Panc1 (cell line): ENCODE data around the gene MSRB3. TPM values are rescaled to one million over a fixed set of nuclear protein-coding genes. Genes with fewer than 3 reads are reported as not detected.

Source experiments
- ATAC-seq: fragments of 200-7000 bp; cut with Tn5 transposase; 2 replicates; pipeline ENCODE4 v1.9.1; 2020; ENCODE audit warnings: mild to moderate bottlenecking, moderate library complexity
- BruUV-seq: library from RNA; stranded (reverse); fragments of 400-500 nt; replicated peaks from 2 replicates; lab custom pipeline; 2021; lab: Mats Ljungman, UMichigan
- CTCF ChIA-PET: fragments of 300-600 bp; sonication (Branson Sonifier 250); formaldehyde crosslinking; loops from one replicate; lab custom pipeline; 2022; ENCODE audit warnings: antibody characterized with exemption; lab: Charles Lee
- POLR2A ChIA-PET: fragments of 300-600 bp; sonication (Branson Sonifier 250); formaldehyde crosslinking; loops from one replicate; lab custom pipeline; 2022; ENCODE audit warnings: antibody characterized with exemption; lab: Charles Lee
- DNase-seq: peaks from one replicate; pipeline ENCODE4 v3.0.0-alpha.2; 2010; ENCODE audit warnings: low read depth, low spot score
- H3K27ac ChIP-seq: 2 replicates; pipeline ENCODE4 v1.5.1; 2011; ENCODE audit warnings: mild to moderate bottlenecking, low read length, inconsistent platforms
- H3K27me3 ChIP-seq: fragments of 200-500 bp; sonication (Bioruptor generic); 2 replicates; pipeline ENCODE4 v1.6.0; 2014; ENCODE audit warnings: low read length, inconsistent platforms; ENCODE audit not compliant: control insufficient read depth, insufficient read depth
- H3K36me3 ChIP-seq: fragments of 200-500 bp; sonication (Bioruptor generic); 2 replicates; pipeline ENCODE4 v1.5.1; 2014; ENCODE audit warnings: inconsistent platforms, mild to moderate bottlenecking, low read length, moderate library complexity; ENCODE audit not compliant: control insufficient read depth, insufficient read depth
- H3K4me1 ChIP-seq: 2 replicates; pipeline ENCODE4 v1.5.1; 2011; ENCODE audit warnings: inconsistent platforms, mild to moderate bottlenecking, low read length, moderate library complexity; ENCODE audit not compliant: control insufficient read depth, insufficient read depth
- H3K4me3 ChIP-seq, 2 experiments: 2 replicates each; pipeline ENCODE4 v1.5.1; 2011 to 2012; ENCODE audit warnings: low read depth in 2 of 2, low read length in 2 of 2, mild to moderate bottlenecking in 2 of 2, inconsistent platforms in 1 of 2, moderate library complexity in 1 of 2
- H3K9me3 ChIP-seq: fragments of 200-500 bp; sonication (Bioruptor generic); 2 replicates; pipeline ENCODE4 v1.5.1; 2014; ENCODE audit warnings: low read depth, mild to moderate bottlenecking, inconsistent platforms, low read length, moderate library complexity; ENCODE audit not compliant: control insufficient read depth, insufficient read depth
- POLR2AphosphoS5 ChIP-seq: IDR thresholded peaks from 2 replicates; pipeline ENCODE4 v1.6.1; 2012; ENCODE audit warnings: mild to moderate bottlenecking, low read depth, low read length, moderate library complexity
- SIN3A ChIP-seq: IDR thresholded peaks from 2 replicates; pipeline ENCODE4 v1.6.1; 2012; ENCODE audit warnings: low read depth, mild to moderate bottlenecking, low read length, moderate library complexity, borderline replicate concordance; ENCODE audit not compliant: insufficient read depth
- TCF7L2 ChIP-seq: IDR thresholded peaks from 2 replicates; pipeline ENCODE4 v1.6.1; 2011; ENCODE audit warnings: mild to moderate bottlenecking, low read depth, low read length, inconsistent platforms
- in situ Hi-C: cut with HindIII; loops from 2 replicates; pipeline ENCODE4 v1.10.0; 2016; ENCODE audit warnings: low sequenced_read_pairs, low pct_unique_long_range_greater_than_20kb
- intact Hi-C: fragments of 100-400 bp; cut with micrococcal nuclease; formaldehyde crosslinking; loops from one replicate; pipeline ENCODE4 v1.10.0; 2022; ENCODE audit not compliant: unreplicated experiment
- total RNA-seq: library from RNA; stranded (reverse); gene quantifications from one replicate; pipeline ENCODE4 v1.2.1, GENCODE V29; 2021; ENCODE audit not compliant: unreplicated experiment
- TF ChIP-seq, protein P1 (sequence below), 2 experiments: IDR thresholded peaks; 2 replicates each; pipeline ENCODE4 v1.6.1; 2011 to 2012; ENCODE audit warnings: low read depth in 2 of 2, control low read depth in 1 of 2, low read length in 1 of 2, mild to moderate bottlenecking in 1 of 2, moderate library complexity in 1 of 2; ENCODE audit not compliant: insufficient read depth in 1 of 2
- TF ChIP-seq, protein P2 (sequence below): fragments of 450-650 bp; IDR thresholded peaks from 2 replicates; pipeline ENCODE4 v1.5.1; 2017; ENCODE audit warnings: mild to moderate bottlenecking

MSRB3 gene
- total RNA-seq, 1 experiment from 2014 or later = 89.7 TPM

DNA sequence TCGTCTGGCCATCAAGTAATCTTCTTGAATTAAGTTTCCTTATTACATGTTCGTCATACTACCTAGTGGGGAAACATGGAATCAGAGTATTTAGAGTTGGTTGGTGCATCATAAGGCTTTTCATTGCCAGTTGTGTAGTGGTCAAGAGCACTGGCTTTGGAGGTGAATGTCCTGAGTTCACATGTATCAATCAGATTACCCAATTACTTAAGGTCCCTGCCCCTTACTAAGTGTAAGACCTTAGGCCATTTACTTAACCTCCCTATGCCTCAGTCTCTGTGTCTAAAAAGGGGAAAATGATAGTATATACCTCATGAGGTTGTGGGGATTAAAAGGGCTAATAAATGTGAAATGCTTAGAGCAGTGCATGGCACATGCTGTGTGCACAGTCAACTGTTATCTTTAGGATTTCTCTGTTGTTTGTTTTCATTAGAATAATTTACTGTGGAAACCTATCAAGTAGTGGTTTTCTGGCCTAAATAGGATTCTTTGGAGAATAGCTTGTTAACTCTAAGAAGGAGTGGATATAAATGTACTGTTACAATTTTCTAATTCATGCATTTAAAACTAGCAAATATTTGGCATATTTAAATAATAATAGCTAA lies 27.0 kb downstream of the MSRB3 start:
- intact Hi-C loops = loop anchor here (5.0 to 10.0 kb wide), 3 partner anchors 577 to 802 kb away; no protein-coding TSS in a partner anchor
- no peak for ATAC-seq
- Histone ChIP-seq H3K27ac (peak overlapping the region; percentile 31; the same call in 1 of the 2 replicates), H3K4me1 (peaks cover 32% of the 10 kb centered on the region), H3K4me3 (no peak overlapping the region), H3K27me3 (no peaks in the 10 kb centered on the region), H3K9me3 (no peaks in the 10 kb centered on the region), H3K36me3 (no peaks in the 10 kb centered on the region; the same call in 1 of the 2 replicates)
- CTCF ChIA-PET = no interaction called here
- no peak for DNase-seq
- POLR2A ChIA-PET = interaction anchor here (0.6 kb wide), 2 partner anchors 18 to 501 kb away, joined by 4 to 19 read pairs; no protein-coding TSS in a partner anchor
- TF ChIP-seq TCF7L2 (no peak), SIN3A (no peak), POLR2AphosphoS5 (no peak)
- TF ChIP-seq, protein P1, sequence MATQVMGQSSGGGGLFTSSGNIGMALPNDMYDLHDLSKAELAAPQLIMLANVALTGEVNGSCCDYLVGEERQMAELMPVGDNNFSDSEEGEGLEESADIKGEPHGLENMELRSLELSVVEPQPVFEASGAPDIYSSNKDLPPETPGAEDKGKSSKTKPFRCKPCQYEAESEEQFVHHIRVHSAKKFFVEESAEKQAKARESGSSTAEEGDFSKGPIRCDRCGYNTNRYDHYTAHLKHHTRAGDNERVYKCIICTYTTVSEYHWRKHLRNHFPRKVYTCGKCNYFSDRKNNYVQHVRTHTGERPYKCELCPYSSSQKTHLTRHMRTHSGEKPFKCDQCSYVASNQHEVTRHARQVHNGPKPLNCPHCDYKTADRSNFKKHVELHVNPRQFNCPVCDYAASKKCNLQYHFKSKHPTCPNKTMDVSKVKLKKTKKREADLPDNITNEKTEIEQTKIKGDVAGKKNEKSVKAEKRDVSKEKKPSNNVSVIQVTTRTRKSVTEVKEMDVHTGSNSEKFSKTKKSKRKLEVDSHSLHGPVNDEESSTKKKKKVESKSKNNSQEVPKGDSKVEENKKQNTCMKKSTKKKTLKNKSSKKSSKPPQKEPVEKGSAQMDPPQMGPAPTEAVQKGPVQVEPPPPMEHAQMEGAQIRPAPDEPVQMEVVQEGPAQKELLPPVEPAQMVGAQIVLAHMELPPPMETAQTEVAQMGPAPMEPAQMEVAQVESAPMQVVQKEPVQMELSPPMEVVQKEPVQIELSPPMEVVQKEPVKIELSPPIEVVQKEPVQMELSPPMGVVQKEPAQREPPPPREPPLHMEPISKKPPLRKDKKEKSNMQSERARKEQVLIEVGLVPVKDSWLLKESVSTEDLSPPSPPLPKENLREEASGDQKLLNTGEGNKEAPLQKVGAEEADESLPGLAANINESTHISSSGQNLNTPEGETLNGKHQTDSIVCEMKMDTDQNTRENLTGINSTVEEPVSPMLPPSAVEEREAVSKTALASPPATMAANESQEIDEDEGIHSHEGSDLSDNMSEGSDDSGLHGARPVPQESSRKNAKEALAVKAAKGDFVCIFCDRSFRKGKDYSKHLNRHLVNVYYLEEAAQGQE (IDR thresholded peaks at IDR 0.05; ENCODE audit: insufficient read depth in 1 of 2, low read depth in 2 of 2, low read length in 1 of 2) = no peak
- TF ChIP-seq, protein P2, sequence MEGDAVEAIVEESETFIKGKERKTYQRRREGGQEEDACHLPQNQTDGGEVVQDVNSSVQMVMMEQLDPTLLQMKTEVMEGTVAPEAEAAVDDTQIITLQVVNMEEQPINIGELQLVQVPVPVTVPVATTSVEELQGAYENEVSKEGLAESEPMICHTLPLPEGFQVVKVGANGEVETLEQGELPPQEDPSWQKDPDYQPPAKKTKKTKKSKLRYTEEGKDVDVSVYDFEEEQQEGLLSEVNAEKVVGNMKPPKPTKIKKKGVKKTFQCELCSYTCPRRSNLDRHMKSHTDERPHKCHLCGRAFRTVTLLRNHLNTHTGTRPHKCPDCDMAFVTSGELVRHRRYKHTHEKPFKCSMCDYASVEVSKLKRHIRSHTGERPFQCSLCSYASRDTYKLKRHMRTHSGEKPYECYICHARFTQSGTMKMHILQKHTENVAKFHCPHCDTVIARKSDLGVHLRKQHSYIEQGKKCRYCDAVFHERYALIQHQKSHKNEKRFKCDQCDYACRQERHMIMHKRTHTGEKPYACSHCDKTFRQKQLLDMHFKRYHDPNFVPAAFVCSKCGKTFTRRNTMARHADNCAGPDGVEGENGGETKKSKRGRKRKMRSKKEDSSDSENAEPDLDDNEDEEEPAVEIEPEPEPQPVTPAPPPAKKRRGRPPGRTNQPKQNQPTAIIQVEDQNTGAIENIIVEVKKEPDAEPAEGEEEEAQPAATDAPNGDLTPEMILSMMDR = no peak
- in situ Hi-C loops = no loop called here
- no TSS peak for BruUV-seq

DNA sequence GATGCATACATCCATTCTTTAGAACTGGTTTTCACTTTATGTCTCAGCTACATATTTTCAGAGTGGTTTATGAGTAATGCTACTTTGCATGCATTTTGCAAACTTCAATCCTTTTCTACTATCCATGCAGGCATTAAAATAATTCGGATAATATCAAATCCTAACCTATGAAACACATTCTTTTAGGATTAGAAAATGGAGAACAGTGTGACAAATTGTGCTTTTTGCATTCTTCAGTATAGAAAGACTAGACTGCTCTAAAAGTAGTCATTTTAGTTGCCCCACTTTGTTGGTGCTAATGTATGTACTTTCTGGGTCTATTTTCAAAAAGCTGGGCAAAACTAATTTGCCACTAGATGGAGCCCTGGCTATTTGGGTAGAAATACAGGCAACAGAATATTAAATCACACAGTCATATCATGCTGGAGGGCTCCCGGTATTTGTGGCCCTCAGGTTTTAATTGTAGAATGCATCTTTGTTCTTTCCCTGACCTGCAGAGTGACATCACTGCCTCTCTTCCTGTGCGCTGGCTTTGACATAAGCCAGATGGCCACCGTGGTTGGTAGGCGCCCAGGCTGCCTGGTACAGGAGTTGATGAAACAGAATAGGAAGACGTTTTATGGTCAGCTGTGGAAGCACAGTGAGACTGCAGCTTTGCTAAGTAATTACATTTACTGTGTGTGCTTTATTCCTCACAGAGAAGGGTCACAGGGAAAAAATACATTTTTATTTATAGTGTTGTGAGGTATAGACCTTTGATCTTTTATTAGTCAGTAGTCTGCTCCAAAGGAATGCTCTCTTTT lies 28.1 kb downstream of the MSRB3 start:
- Histone ChIP-seq H3K27me3 (no peaks in the 10 kb centered on the region), H3K9me3 (no peaks in the 10 kb centered on the region), H3K36me3 (no peaks in the 10 kb centered on the region; the same call in 1 of the 2 replicates), H3K27ac (peak overlapping the region; percentile 68), H3K4me1 (peaks cover 32% of the 10 kb centered on the region), H3K4me3 (0 out of 4 replicates have a peak overlapping the region, but pooled peaks of 1 of the 2 experiments have one; percentile 1)
- DNase-seq (peak; percentile 38), ATAC-seq (peak; percentile 88)
- in situ Hi-C loops (no loop called here), intact Hi-C loops (loop anchor here (5.0 to 10.0 kb wide), 3 partner anchors 576 to 801 kb away; no protein-coding TSS in a partner anchor)
- BruUV-seq = no TSS peak
- POLR2A ChIA-PET = interaction anchor here (0.6 kb wide), 1 partner anchor 500 kb away, joined by 4 read pairs; no protein-coding TSS in a partner anchor
- CTCF ChIA-PET = interaction anchor here (1.2 kb wide), 1 partner anchor 799 kb away, joined by 4 read pairs; no protein-coding TSS in a partner anchor
- no peak for TF ChIP-seq SIN3A
- TF ChIP-seq POLR2AphosphoS5 = no peak
- TF ChIP-seq, protein P2 = peak; percentile 84
- TF ChIP-seq, protein P1 (IDR thresholded peaks at IDR 0.05; ENCODE audit: insufficient read depth in 1 of 2, low read depth in 2 of 2, low read length in 1 of 2) = no peak
- peak; percentile 85 for TF ChIP-seq TCF7L2
